Thoracic aorta (tissue), 2 donors: ENCODE results near the gene GPR3. TPM values are rescaled to one million over a fixed set of nuclear protein-coding genes. Genes with fewer than 3 reads are reported as not detected.

Experiments
- ATAC-seq: fragments of 150-250 bp; one replicate; pipeline ENCODE4 v1.8.0; 2017; ENCODE audit warnings: low read depth; ENCODE audit not compliant: insufficient number of reproducible peaks, low FRiP score
- DNase-seq: peaks from one replicate; pipeline ENCODE4 v3.0.0-alpha.2; 2020; ENCODE audit warnings: low spot score
- H3K27ac ChIP-seq, 2 donors: fragments of 200-600 bp; sonication (generic); 1 replicate in 1 of 2; 2 replicates in 1 of 2; pipeline ENCODE4 v1.5.1; 2016; ENCODE audit warnings: mild to moderate bottlenecking in 2 of 2, moderate library complexity in 2 of 2
- H3K27me3 ChIP-seq: fragments of 200-600 bp; sonication (generic); replicated peaks from 2 replicates; pipeline ENCODE4 v1.6.0; 2016; ENCODE audit warnings: mild to moderate bottlenecking; ENCODE audit not compliant: insufficient read depth
- H3K36me3 ChIP-seq: fragments of 200-600 bp; sonication (generic); one replicate; pipeline ENCODE4 v1.5.1; 2016
- H3K4me1 ChIP-seq, 2 donors: fragments of 200-600 bp; sonication (generic); 1 replicate in 1 of 2; 2 replicates in 1 of 2; pipeline versions ENCODE4 v1.5.1 to v1.6.0; 2016; ENCODE audit warnings: low read depth in 2 of 2, mild to moderate bottlenecking in 1 of 2; ENCODE audit not compliant: control insufficient read depth in 1 of 2
- H3K4me3 ChIP-seq: fragments of 200-600 bp; sonication (generic); 2 replicates; pipeline ENCODE4 v1.5.1; 2016; ENCODE audit warnings: mild to moderate bottlenecking
- H3K9me3 ChIP-seq: fragments of 200-600 bp; sonication (generic); 2 replicates; pipeline ENCODE4 v1.5.1; 2016
- CTCF ChIP-seq: fragments of 200-600 bp; sonication (generic); IDR thresholded peaks from one replicate; pipeline ENCODE4 v1.5.1; 2019; ENCODE audit warnings: antibody characterized with exemption
- total RNA-seq, 2 donors: library from RNA; depleted of rRNA; stranded (reverse); fragments of >200 nt; gene quantifications; one replicate each; pipeline versions ENCODE4 v1.1.0 to v1.2.3, GENCODE V29; 2016

GPR3 gene
- total RNA-seq, 2 donors from 2014 or later: not detected

- H3K9me3 ChIP-seq: no peaks in the 10 kb centered on the region
- no peak overlapping the region for H3K27ac ChIP-seq
- no peak overlapping the region for H3K4me3 ChIP-seq
- no peak for TF ChIP-seq CTCF
- no peaks in the 10 kb centered on the region for H3K4me1 ChIP-seq
- ATAC-seq (no peak), DNase-seq (no peak)
- no peaks in the 10 kb centered on the region for H3K27me3 ChIP-seq
- H3K36me3 ChIP-seq: no peaks in the 10 kb centered on the region
These were observed 14.5 kb upstream of the GPR3 start for GRCh38 chr1:27377760-27378495.

GRCh38 chr1:27379564-27380122 lies 12.8 kb upstream of the GPR3 start:
- Histone ChIP-seq H3K4me3 (no peak overlapping the region), H3K36me3 (no peaks in the 10 kb centered on the region), H3K9me3 (no peaks in the 10 kb centered on the region), H3K27me3 (no peaks in the 10 kb centered on the region), H3K4me1 (no peaks in the 10 kb centered on the region), H3K27ac (no peak overlapping the region)
- TF ChIP-seq CTCF: no peak
- ATAC-seq: no peak
- DNase-seq: no peak

GRCh38 chr1:27380224-27380623 lies 12.2 kb upstream of the GPR3 start:
- no peak for ATAC-seq
- Histone ChIP-seq H3K4me3 (no peak overlapping the region), H3K4me1 (no peaks in the 10 kb centered on the region), H3K27ac (no peak overlapping the region), H3K9me3 (no peaks in the 10 kb centered on the region), H3K36me3 (no peaks in the 10 kb centered on the region), H3K27me3 (no peaks in the 10 kb centered on the region)
- no peak for DNase-seq
- no peak for TF ChIP-seq CTCF

- TF ChIP-seq CTCF: no peak
- no peak overlapping the region for H3K4me3 ChIP-seq
- no peak for ATAC-seq
These were observed 11.4 kb upstream of the GPR3 start for GRCh38 chr1:27380766-27381733.

More at GRCh38 chr1:27380766-27381733, 11.4 kb upstream of the GPR3 start:
- no peaks in the 10 kb centered on the region for H3K4me1 ChIP-seq
- no peaks in the 10 kb centered on the region for H3K27me3 ChIP-seq
- no peak for DNase-seq
- no peaks in the 10 kb centered on the region for H3K9me3 ChIP-seq
- H3K36me3 ChIP-seq: no peaks in the 10 kb centered on the region
- no peak overlapping the region for H3K27ac ChIP-seq
